Upper lobe of left lung (tissue), 6 donors: ENCODE measurements around the gene CDKN2D. TPM values are rescaled to one million over a fixed set of nuclear protein-coding genes. Genes with fewer than 3 reads are reported as not detected.

Source experiments
- ATAC-seq, 2 donors: fragments of 200-7000 bp; cut with Tn5 transposase; one replicate each; pipeline ENCODE4 v1.9.1; 2022; ENCODE audit warnings: mild to moderate bottlenecking in 2 of 2, moderate library complexity in 2 of 2; ENCODE audit not compliant: low FRiP score in 2 of 2
- DNase-seq, 2 donors: peaks; one replicate each; pipeline ENCODE4 v3.0.0-alpha.2; 2019 to 2020
- H3K27ac ChIP-seq, 4 donors: fragments of 200-600 bp; sonication (generic); one replicate each; pipeline ENCODE4 v1.5.1; 2016 to 2019
- H3K27me3 ChIP-seq, 4 donors: fragments of 200-600 bp; sonication (generic); one replicate each; pipeline ENCODE4 v1.5.1; 2017 to 2019
- H3K36me3 ChIP-seq, 4 donors: fragments of 200-600 bp; sonication (generic); one replicate each; pipeline ENCODE4 v1.5.1; 2016 to 2019
- H3K4me1 ChIP-seq, 4 donors: fragments of 200-600 bp; sonication (generic); one replicate each; pipeline ENCODE4 v1.5.1; 2018 to 2019
- H3K4me3 ChIP-seq, 4 donors: fragments of 200-600 bp; sonication (generic); one replicate each; pipeline ENCODE4 v1.5.1; 2017 to 2019; ENCODE audit warnings: mild to moderate bottlenecking in 2 of 4, moderate library complexity in 1 of 4
- H3K9me3 ChIP-seq, 4 donors: fragments of 200-600 bp; sonication (generic); one replicate each; pipeline ENCODE4 v1.5.1; 2018 to 2019
- EP300 ChIP-seq, 4 donors: sonication (generic); formaldehyde crosslinking; IDR thresholded peaks; one replicate each; pipeline ENCODE4 v1.5.1; 2017; ENCODE audit warnings: antibody characterized with exemption in 4 of 4, control low read depth in 2 of 4
- POLR2A ChIP-seq, 4 donors: fragments of 450-650 bp; IDR thresholded peaks; one replicate each; pipeline ENCODE4 v1.5.1; 2016 to 2017; ENCODE audit warnings: antibody characterized with exemption in 4 of 4, mild to moderate bottlenecking in 2 of 4
- POLR2AphosphoS5 ChIP-seq, 2 donors: sonication (generic); formaldehyde crosslinking; IDR thresholded peaks; one replicate each; pipeline ENCODE4 v1.5.1; 2017; ENCODE audit warnings: antibody characterized with exemption in 2 of 2
- WGBS, 2 donors: methylation state at CpG; one replicate each; pipeline ENCODE4 v1.1.5; 2017 to 2018; 5-methylcytosine and 5-hydroxymethylcytosine counted together
- total RNA-seq, 6 donors: library from RNA; depleted of rRNA in 4 of 6; stranded (reverse); fragments of >200 nt in 4 of 6; gene quantifications; one replicate each; pipeline versions ENCODE4 v1.1.0 to v1.2.1, GENCODE V29; 2016 to 2021
- TF ChIP-seq, protein P1 (sequence below), 6 experiments: fragments of 450-650 bp in 4 of 6; fragments of 200-600 bp in 2 of 6; sonication (generic) in 2 of 6; IDR thresholded peaks; one replicate each; pipeline ENCODE4 v1.5.1; 2016 to 2019; ENCODE audit warnings: antibody characterized with exemption in 6 of 6
- donor health status: DM: no; HTN: no; CAD: no; lungs with moderate emphysema.
- donor health status: DM: no; HTN: yes; CAD: no; lungs with severe emphysema.

CDKN2D gene
- total RNA-seq, 6 donors from 2014 or later: 2.1 to 21.3 (median 15.9) TPM

DNA sequence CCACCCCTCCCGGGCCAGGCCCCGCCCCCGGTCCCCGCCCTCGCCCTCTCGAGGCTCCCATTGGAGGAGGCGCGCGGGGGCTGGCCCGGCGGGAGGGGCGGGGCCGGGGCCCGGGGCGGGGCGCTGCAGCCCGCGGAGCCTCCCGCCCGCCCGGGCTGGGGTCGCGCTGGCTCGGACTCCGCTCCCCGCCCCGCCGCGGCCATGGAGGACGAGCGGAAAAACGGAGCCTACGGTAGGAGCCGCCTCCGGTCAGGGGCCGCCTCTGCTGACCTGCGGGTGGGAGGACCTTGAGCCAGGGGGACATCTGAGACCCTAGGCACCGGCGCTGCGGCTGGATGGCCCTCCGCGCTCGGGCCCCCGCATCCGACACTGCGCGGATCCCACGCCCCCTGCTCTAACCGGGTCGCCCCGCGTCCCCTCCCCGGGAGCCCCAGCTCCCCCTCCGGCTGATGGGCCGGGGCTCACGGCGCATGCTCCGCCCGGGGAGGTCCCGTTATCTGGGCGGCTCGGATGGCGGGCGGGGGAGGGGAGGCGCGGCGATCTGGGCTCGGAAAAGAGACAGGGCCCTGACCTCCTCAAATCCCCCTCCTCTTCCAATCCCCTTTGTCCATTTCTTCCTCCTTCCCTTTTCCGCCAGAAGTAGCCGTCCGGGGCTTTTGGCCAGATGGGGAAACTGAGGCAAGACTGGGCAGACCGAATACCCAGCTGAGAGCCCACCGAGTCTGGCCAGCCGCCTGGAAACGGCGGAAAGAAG lies 33.7 kb upstream of the CDKN2D start:
- peak; percentile 88 to 98 for DNase-seq
- no peaks in the 10 kb centered on the region for H3K9me3 ChIP-seq
- peak in 3 of 4 donors; percentile 31 to 70 (median 70) for TF ChIP-seq POLR2A (IDR thresholded peaks at IDR 0.05)
- TF ChIP-seq, protein P1, sequence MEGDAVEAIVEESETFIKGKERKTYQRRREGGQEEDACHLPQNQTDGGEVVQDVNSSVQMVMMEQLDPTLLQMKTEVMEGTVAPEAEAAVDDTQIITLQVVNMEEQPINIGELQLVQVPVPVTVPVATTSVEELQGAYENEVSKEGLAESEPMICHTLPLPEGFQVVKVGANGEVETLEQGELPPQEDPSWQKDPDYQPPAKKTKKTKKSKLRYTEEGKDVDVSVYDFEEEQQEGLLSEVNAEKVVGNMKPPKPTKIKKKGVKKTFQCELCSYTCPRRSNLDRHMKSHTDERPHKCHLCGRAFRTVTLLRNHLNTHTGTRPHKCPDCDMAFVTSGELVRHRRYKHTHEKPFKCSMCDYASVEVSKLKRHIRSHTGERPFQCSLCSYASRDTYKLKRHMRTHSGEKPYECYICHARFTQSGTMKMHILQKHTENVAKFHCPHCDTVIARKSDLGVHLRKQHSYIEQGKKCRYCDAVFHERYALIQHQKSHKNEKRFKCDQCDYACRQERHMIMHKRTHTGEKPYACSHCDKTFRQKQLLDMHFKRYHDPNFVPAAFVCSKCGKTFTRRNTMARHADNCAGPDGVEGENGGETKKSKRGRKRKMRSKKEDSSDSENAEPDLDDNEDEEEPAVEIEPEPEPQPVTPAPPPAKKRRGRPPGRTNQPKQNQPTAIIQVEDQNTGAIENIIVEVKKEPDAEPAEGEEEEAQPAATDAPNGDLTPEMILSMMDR (IDR thresholded peaks at IDR 0.05): peak in 1 of 6 experiments; percentile 15
- TF ChIP-seq POLR2AphosphoS5 (IDR thresholded peaks at IDR 0.05): peak; percentile 48 to 73
- TF ChIP-seq EP300 (IDR thresholded peaks at IDR 0.05): no peak
- peaks cover 30 to 46% (median 43%) of the 10 kb centered on the region in 4 donors for H3K4me1 ChIP-seq
- H3K4me3 ChIP-seq: peak overlapping the region; percentile 72 to 99 (median 98)
- H3K36me3 ChIP-seq: no peaks in the 10 kb centered on the region
- peak overlapping the region; percentile 90 to 98 (median 95) for H3K27ac ChIP-seq
- H3K27me3 ChIP-seq: no peaks in the 10 kb centered on the region
- 0 to 1% methylated on average over 17 to 60 of the region's 76 CpGs for WGBS, 2 donors
- ATAC-seq: peak; percentile 94 to 98

DNA sequence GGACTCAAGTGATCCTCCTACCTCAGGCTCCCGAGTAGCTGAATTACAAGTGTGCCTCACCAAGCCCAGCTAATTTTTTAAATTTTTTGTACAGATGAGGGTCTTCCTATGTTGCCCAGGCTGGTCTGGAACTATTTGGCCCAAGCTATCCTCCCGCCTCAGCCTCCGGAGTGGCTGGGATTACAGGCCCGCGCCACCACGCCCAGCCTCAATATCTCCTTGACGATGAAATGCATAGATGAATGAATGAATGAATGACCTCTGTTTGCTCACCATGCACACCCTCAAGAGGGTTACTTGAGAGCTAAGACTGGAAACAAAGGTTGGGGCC lies 33.2 kb upstream of the CDKN2D start:
- no peak for ATAC-seq
- 18 to 25% methylated on average over 7 of the region's 7 CpGs for WGBS, 2 donors
- no peak for DNase-seq
- Histone ChIP-seq H3K27me3 (no peaks in the 10 kb centered on the region), H3K36me3 (no peaks in the 10 kb centered on the region), H3K4me1 (peaks cover 28 to 52% (median 44%) of the 10 kb centered on the region in 4 donors), H3K27ac (peak overlapping the region in 1 of 4 donors; percentile 95), H3K4me3 (peak overlapping the region in 3 of 4 donors; percentile 72 to 99 (median 99)), H3K9me3 (no peaks in the 10 kb centered on the region)
- TF ChIP-seq EP300 (IDR thresholded peaks at IDR 0.05): no peak
- no peak for TF ChIP-seq POLR2AphosphoS5 (IDR thresholded peaks at IDR 0.05)
- TF ChIP-seq, protein P1 (IDR thresholded peaks at IDR 0.05): no peak
- no peak for TF ChIP-seq POLR2A (IDR thresholded peaks at IDR 0.05)

DNA sequence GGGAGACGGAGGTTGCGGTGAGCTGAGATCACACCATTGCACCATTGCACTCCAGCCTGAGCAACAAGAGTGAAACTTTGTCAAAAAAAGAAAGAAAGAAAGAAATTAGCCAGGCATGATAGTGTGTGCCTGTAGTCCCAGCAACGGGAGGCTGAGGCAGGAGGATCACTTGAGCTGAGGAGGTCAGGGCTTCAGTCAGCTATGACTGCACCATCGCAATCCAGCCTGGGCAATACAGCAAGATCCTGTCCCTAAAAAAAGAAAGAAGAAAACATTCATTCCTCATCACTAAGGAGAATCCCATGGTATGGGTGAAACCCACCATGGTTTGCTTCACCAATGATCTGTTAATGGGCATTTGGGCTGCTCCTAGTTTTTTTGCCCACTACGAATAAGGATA lies 31.4 kb upstream of the CDKN2D start:
- ATAC-seq (no peak), DNase-seq (no peak)
- H3K36me3 ChIP-seq: no peaks in the 10 kb centered on the region
- no peaks in the 10 kb centered on the region for H3K9me3 ChIP-seq
- H3K4me3 ChIP-seq: no peak overlapping the region
- WGBS, 2 donors: 97 to 99% methylated on average over 5 of the region's 5 CpGs
- peaks cover 16 to 56% (median 37%) of the 10 kb centered on the region in 4 donors for H3K4me1 ChIP-seq
- no peak for TF ChIP-seq POLR2A (IDR thresholded peaks at IDR 0.05)
- no peak for TF ChIP-seq EP300 (IDR thresholded peaks at IDR 0.05)
- TF ChIP-seq POLR2AphosphoS5 (IDR thresholded peaks at IDR 0.05): no peak
- TF ChIP-seq, protein P1 (IDR thresholded peaks at IDR 0.05): no peak
- no peaks in the 10 kb centered on the region for H3K27me3 ChIP-seq
- H3K27ac ChIP-seq: no peak overlapping the region

DNA sequence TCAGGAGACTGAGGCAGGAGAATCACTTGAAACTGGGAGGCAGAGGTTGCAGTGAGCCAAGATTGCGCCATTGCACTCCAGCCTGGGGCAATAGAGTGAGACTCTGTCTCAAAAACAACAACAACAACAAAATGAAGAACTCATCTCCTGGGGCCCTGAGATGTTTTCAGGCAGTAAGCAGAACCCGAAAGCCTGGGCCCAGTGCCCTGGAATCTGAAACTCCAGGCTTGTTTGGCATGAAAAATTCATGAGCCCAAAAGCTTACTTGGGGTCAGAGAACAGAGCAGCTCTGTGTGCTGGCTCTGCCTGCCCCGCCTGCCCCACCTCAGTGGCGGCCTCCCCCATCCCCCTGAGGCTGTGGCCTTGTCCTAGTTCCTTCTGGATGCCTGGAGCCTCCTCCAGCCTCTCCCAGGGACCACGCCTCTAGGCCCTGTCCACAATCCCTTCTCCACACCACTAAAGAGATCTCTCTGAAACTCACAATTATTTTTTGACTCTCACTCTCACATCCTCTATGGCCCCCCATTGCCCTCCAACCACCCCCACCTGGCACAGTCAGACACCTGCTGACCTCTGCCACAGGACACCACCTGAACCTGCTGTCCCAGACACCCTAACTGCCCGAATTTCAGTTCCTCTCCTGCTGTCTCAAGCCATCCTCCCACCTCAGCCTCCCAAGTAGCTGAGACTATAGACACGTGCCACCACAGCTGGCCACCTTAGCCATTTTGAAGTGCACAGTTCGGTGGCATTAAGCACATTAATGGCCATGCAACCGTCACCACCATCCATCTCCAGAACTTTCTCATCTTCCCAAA lies 25.2 kb upstream of the CDKN2D start:
- Histone ChIP-seq H3K27me3 (no peaks in the 10 kb centered on the region), H3K36me3 (no peaks in the 10 kb centered on the region), H3K4me1 (peaks cover 0 to 56% (median 25%) of the 10 kb centered on the region in 4 donors), H3K4me3 (no peak overlapping the region), H3K27ac (peak overlapping the region in 3 of 4 donors; percentile 67 to 81 (median 77)), H3K9me3 (no peaks in the 10 kb centered on the region)
- WGBS, 2 donors: 80 to 84% methylated on average over 8 to 9 of the region's 9 CpGs
- DNase-seq (peak in 1 of 2 donors; percentile 57), ATAC-seq (peak in 1 of 2 donors; percentile 44)
- TF ChIP-seq POLR2AphosphoS5 (IDR thresholded peaks at IDR 0.05) (no peak), POLR2A (IDR thresholded peaks at IDR 0.05) (no peak), EP300 (IDR thresholded peaks at IDR 0.05) (no peak)
- TF ChIP-seq, protein P1 (IDR thresholded peaks at IDR 0.05): no peak
